Activated CD4-positive, CD25-positive, alpha-beta regulatory T cell (primary cell): ENCODE measurements around the gene TMEM106A.
A peak's percentile ranks its signal among the peaks of the same experiment; 100 is the strongest.
"Not testable (repeated sequence)": the region's sequence is repeated elsewhere in the genome, so short reads cannot be mapped to it uniquely, and the experiment has no call there.

Experiments used
- DNase-seq, 4 experiments: peaks; one replicate each; lab custom pipeline; 2025; lab: John Stamatoyannopoulos, UW

The TMEM106A gene

GRCh38 chr17:43211480-43212402 lies at the start of gene TMEM106A:
Gene TMEM106A (plus strand): TSS chr17:43211875. CDS start chr17:43213042, 1,167 bp downstream.
- peak; percentile 55 to 69 (median 64) for DNase-seq

GRCh38 chr17:43165971-43166370 lies 45.7 kb upstream of the TMEM106A start:
- DNase-seq = not testable (repeated sequence)

GRCh38 chr17:43169561-43170139 lies 42.0 kb upstream of the TMEM106A start:
- DNase-seq = peak in 1 of 4 experiments; percentile 12

GRCh38 chr17:43170140-43170765 lies 41.4 kb upstream of the TMEM106A start:
- peak; percentile 54 to 76 (median 73) for DNase-seq

- DNase-seq = peak; percentile 77 to 88 (median 86)
These were observed 40.7 kb upstream of the TMEM106A start, which contains the start of gene NBR1 for GRCh38 chr17:43170766-43171585. Gene NBR1 (plus strand): TSS chr17:43171214. CDS start chr17:43175800, 4,586 bp downstream.

- no peak for DNase-seq
These were observed 39.8 kb upstream of the TMEM106A start for GRCh38 chr17:43171586-43172487.

GRCh38 chr17:43175213-43176118 lies 36.2 kb upstream of the TMEM106A start:
- DNase-seq = no peak

- no peak for DNase-seq
These were observed 35.5 kb upstream of the TMEM106A start for GRCh38 chr17:43176119-43176570.

GRCh38 chr17:43183921-43184320 lies 27.8 kb upstream of the TMEM106A start:
- DNase-seq = no peak

- DNase-seq = not testable (repeated sequence)
These were observed 25.0 kb upstream of the TMEM106A start for GRCh38 chr17:43186656-43187055.

- no peak for DNase-seq
These were observed 18.4 kb upstream of the TMEM106A start for GRCh38 chr17:43193251-43193650.

GRCh38 chr17:43199633-43200032 lies 12.0 kb upstream of the TMEM106A start:
- no peak for DNase-seq

GRCh38 chr17:43200127-43200526 lies 11.5 kb upstream of the TMEM106A start:
- DNase-seq = no peak

- not testable (repeated sequence) for DNase-seq
These were observed 8.7 kb upstream of the TMEM106A start for GRCh38 chr17:43203013-43203412.

GRCh38 chr17:43210576-43210975 lies 1.1 kb upstream of the TMEM106A start:
- DNase-seq = no peak

GRCh38 chr17:43211123-43211479 lies 574 bp upstream of the TMEM106A start:
- DNase-seq = no peak

GRCh38 chr17:43212641-43213490 lies 1.2 kb downstream of the TMEM106A start:
- no peak for DNase-seq

GRCh38 chr17:43213545-43213944 lies 1.9 kb downstream of the TMEM106A start:
- no peak for DNase-seq

GRCh38 chr17:43215341-43215740 lies 3.7 kb downstream of the TMEM106A start:
- DNase-seq = no peak
